GM21529 (cell line): ENCODE data around the gene GLT6D1.

ENCODE experiments used
- ATAC-seq: cut with Tn5 transposase; IDR thresholded peaks from one replicate; pipeline ENCODE4 v1.9.1; 2021; ENCODE audit not compliant: unreplicated experiment

GLT6D1 gene

GRCh38 chr9:135609366-135609955, 29.9 kb downstream of the GLT6D1 start:
- no peak for ATAC-seq

DNA sequence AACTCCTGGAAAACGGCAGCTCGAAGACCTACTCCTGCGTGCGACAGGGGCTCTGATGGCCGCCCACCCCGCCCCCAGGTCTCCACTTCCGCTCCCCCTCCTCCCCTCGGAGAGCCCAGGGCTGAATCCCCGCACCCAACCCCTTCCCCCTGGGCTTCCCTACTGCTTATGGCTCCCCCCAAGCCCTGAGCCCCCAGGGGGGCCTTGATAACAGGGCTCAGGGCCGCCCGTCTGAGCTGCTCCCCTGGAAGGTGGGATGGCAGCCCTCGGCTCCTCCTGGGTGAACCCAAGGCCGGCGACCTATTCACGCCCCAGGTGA, 30.4 kb downstream of the GLT6D1 start:
- ATAC-seq: no peak

- ATAC-seq: no peak
Observed at GRCh38 chr9:135608294-135608998, 30.9 kb downstream of the GLT6D1 start.

DNA sequence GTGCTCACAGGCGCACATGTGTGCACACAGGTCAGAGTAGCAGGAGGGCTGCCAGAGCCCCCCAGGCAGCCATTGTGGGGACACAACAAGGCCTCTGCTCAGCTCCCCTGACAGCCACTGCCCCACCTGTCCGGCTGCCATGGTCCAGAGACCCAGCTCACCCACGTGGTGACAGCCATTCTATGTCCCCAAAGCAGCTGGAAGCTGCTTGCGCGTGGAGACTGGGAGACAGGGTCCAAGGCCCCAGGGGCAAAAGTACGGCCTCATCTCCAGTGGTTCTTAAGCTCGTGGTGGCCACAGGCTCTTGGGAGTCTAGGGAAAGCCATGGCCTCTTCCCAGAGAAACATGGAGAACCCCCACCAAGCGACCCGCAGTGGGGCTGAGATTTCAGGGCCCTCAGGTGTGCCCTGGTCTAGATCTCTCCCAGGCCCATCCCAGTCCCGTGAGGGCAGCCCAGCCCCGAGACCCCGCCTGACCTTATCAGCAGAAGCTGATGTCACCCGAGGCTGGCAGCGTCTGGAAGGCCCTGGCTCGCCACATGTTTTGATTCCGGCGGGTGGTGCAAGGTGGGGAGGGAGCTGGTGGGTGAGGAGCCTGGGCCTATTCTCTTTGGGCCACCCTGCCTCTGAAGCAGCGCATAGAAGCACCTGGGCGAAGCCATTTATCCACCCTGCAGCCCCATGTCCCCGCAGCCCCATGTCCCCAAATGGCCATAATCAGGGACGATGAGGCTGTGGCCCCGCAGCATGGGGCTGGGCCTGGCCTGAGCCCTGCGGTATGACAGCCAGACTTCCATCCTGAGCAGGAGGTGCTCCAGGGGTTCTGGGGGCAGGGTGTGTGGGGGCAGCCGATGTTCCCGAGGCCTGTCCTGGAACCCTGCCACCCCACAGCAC, 31.7 kb downstream of the GLT6D1 start:
- ATAC-seq: no peak

DNA sequence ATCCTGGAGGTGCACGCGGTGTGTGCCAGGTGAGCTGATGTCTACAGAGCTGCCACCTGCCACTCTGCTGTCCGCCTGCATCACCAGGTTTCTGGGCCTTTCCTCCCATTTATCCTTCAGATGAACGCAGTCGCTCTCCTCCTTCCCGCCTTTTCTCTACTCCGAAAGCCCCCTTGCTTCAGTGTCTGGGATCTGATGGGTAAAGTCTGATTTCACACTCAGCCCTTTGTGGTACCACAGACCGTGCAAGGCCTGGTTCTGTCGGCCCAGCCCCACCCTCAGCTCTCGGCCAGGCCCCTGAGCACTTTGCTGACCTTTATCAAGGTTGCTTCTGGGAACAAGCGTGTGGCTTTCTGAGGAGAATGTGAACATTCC, 32.5 kb downstream of the GLT6D1 start:
- no peak for ATAC-seq

DNA sequence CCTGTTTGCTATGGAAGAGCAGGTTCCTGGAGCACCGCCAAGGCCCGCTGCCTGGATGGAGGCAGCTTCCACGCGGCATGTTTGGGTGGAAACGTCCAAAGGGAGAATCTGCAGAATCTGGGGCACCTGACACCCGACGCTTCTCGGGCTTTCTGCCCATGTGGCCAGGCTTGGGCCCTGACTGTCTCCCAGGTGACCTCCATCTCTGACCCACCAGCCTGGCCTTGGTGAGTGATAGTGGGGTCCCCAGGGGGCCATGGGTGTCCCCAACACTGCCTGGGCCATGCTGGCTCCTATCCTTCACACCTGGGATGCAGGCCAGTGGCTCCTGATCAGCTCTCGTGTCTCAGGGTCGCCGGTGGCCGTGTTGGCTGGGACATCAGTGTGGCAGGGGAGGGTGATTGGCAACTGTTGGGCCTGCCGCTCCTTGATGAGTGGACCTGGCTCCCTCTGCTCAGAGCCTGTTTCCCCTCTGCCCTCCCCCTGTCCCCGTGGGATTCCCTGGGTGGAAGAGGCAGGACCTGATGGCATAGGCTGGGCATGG, 34.0 kb downstream of the GLT6D1 start:
- ATAC-seq: no peak

DNA sequence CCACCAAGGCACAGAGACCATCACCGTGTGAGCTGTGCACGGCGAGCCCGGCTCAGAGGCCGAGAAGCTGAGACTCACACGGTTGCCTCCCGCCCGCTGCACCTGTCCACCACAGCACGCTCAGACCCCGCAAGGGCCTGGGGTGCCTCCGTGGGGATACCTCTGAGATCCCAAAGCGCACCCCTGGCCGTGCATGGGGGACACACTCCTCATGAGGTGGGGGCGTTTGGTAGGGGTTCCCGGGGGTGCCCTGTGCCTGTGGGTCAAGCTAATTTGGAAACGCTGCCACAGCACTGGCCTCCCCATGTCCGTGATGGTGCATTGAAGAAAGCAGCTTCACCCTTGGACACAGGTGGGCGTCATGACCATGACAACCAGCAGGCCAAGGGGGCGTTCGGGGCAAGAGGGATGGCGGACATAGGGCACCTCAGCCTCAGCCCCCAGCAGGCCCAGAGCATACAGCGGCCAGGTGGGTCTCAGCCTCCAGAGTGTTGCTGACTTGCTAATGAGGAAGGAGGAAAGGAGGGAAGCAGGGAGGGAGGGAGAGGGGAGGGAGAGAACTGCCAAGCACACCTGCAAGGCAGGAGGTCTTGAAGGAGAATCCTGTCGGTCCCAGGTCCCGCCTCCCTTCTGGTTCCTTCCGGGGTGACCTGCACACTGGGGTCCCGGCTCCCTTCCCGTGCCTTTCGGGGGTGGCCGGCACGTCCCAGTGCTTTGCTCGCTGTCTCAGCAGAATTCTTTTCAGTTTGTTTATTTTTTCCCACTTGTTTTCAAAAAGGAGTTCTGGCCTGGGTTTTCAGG, 34.7 kb downstream of the GLT6D1 start:
- ATAC-seq: no peak

- ATAC-seq: no peak
Observed at GRCh38 chr9:135602789-135603481, 36.4 kb downstream of the GLT6D1 start.

DNA sequence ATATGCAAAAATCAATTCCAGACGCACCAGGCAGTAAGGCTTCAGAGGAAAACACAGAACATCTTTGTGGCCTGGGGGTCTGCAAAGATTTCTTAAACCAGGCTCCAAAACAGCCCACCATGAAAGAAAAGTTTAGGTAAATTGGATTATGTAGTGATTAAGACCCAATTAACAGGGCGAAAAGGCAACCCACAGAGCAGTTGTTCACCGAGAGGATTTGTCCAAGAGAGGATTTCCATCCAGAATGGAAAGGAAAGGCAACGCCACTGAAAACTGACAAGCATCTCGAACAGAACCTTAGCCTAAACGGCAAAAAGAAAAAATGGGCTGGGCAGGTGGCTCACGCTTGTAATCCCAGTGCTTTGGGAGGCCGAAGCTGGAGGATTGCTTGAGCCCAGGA, 37.4 kb downstream of the GLT6D1 start:
- no peak for ATAC-seq

DNA sequence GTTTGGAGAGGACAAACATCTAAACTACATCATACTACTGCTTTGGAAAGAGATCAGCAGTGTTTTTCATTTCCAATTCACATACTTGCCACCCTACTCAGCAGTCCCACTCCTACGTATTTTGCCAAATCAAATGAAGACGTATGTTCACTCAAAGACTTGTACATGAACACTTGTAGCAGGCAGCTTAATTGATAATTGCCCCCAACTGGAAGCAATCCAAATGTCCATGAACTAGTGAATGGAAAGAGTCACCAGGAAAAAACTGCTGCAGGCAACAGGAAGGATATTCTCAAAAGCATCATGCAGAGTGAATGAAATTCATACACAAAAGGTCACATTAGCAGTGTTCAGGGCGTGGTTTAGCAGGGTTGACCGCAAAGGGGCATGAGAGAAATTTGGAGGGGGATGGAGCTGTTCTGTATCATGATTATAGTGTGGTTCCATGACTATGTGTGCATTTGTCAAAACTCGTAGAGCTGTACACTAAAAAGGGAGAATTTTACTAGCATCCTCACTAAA, 39.0 kb downstream of the GLT6D1 start:
- no peak for ATAC-seq

GRCh38 chr9:135596211-135596610, 43.1 kb downstream of the GLT6D1 start:
- no peak for ATAC-seq

- no peak for ATAC-seq
Observed at GRCh38 chr9:135592625-135593024, 46.7 kb downstream of the GLT6D1 start.

- ATAC-seq: no peak
Observed at GRCh38 chr9:135592331-135592590, 47.1 kb downstream of the GLT6D1 start.

- no peak for ATAC-seq
Observed at GRCh38 chr9:135591506-135592330, 47.6 kb downstream of the GLT6D1 start.

GRCh38 chr9:135590486-135591079, 48.8 kb downstream of the GLT6D1 start:
- ATAC-seq: no peak

DNA sequence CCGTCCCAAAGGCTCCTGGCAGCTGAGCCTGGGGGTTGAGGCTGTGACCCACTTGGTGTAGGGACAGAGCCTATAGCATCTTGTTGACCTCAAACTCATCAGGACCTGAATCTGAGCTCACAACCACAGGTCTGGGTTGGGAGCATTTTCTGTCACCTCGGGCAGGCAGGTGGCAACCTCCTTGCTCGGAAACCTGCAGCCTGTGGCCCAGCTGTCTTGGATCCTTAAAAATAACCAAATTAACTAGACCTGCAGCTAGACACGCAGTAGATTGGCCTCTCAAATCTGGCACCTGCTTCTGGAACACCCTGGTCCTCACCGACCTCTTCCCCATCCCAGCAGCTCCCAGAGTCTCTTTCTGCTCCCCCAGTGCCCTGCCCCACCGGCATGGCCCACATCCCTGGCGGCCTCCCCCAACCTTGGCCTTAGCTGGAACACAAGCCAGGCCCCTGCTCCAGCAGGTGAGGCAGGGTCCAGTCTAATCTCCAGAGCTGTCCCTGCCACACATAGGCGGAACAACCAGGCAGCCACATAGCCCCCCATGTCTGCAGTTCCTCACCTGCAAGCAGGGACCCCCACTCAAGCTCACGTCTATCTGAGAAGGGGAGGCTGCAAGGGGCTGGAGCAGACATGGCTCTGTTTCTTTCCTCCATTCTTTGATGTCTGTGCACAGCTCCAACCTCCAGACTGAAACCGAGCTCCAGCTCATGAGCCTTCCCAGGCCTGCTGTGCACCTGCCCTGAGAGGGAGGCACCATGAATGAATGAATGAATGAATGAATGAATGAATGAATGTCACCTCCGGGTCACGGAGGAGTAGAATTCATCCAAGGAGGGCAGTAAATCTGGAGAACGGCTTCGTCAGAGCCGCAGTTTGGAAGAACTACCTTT, 49.5 kb downstream of the GLT6D1 start:
- no peak for ATAC-seq

GRCh38 chr9:135588886-135589595, 50.3 kb downstream of the GLT6D1 start:
- ATAC-seq: no peak

GRCh38 chr9:135588371-135588770, 51.0 kb downstream of the GLT6D1 start:
- no peak for ATAC-seq
